ENCODE measurements around the gene TIAM1.
"Not testable (repeated sequence)": the region's sequence is repeated elsewhere in the genome, so short reads cannot be mapped to it uniquely, and the experiment has no call there.

TIAM1 gene

GRCh38 chr21:31255036-31255435 lies 89.0 kb downstream of the TIAM1 start:
- Histone ChIP-seq H3K9ac (ENCODE audit: low read depth, low read length) (no peak overlapping the region), H3K4me1 (ENCODE audit: insufficient read depth, low read length) (peaks cover 22% of the 10 kb centered on the region), H3K9me3 (ENCODE audit: control insufficient read depth, insufficient read depth, low read length) (no peaks in the 10 kb centered on the region), H3K36me3 (ENCODE audit: insufficient read depth, low read length) (no peaks in the 10 kb centered on the region)

- no peak overlapping the region for H3K9ac ChIP-seq (ENCODE audit: low read depth, low read length)
- H3K9me3 ChIP-seq (ENCODE audit: control insufficient read depth, insufficient read depth, low read length): no peaks in the 10 kb centered on the region
- H3K36me3 ChIP-seq (ENCODE audit: insufficient read depth, low read length): no peaks in the 10 kb centered on the region
- H3K4me1 ChIP-seq (ENCODE audit: insufficient read depth, low read length): peaks cover 22% of the 10 kb centered on the region
These were observed 89.9 kb downstream of the TIAM1 start for GRCh38 chr21:31254131-31254530.

- peaks cover 22% of the 10 kb centered on the region for H3K4me1 ChIP-seq (ENCODE audit: insufficient read depth, low read length)
- H3K9ac ChIP-seq (ENCODE audit: low read depth, low read length): no peak overlapping the region
- no peaks in the 10 kb centered on the region for H3K9me3 ChIP-seq (ENCODE audit: control insufficient read depth, insufficient read depth, low read length)
These were observed 90.4 kb downstream of the TIAM1 start for GRCh38 chr21:31253684-31254083.

GRCh38 chr21:31252611-31253010 lies 91.5 kb downstream of the TIAM1 start:
- H3K9ac ChIP-seq (ENCODE audit: low read depth, low read length): no peak overlapping the region
- H3K36me3 ChIP-seq (ENCODE audit: insufficient read depth, low read length): no peaks in the 10 kb centered on the region
- peaks cover 18% of the 10 kb centered on the region; the same call in 1 of the 2 replicates for H3K4me1 ChIP-seq (ENCODE audit: insufficient read depth, low read length)
- H3K9me3 ChIP-seq (ENCODE audit: control insufficient read depth, insufficient read depth, low read length): no peaks in the 10 kb centered on the region

More at GRCh38 chr21:31253684-31254083, 90.4 kb downstream of the TIAM1 start:
- no peaks in the 10 kb centered on the region for H3K36me3 ChIP-seq (ENCODE audit: insufficient read depth, low read length)

GRCh38 chr21:31252091-31252490 lies 92.0 kb downstream of the TIAM1 start:
- Histone ChIP-seq H3K9ac (ENCODE audit: low read depth, low read length) (no peak overlapping the region), H3K36me3 (ENCODE audit: insufficient read depth, low read length) (no peaks in the 10 kb centered on the region), H3K4me1 (ENCODE audit: insufficient read depth, low read length) (peaks cover 18% of the 10 kb centered on the region; the same call in 1 of the 2 replicates), H3K9me3 (ENCODE audit: control insufficient read depth, insufficient read depth, low read length) (no peaks in the 10 kb centered on the region)

GRCh38 chr21:31251686-31252085 lies 92.4 kb downstream of the TIAM1 start:
- Histone ChIP-seq H3K9ac (ENCODE audit: low read depth, low read length) (no peak overlapping the region), H3K36me3 (ENCODE audit: insufficient read depth, low read length) (no peaks in the 10 kb centered on the region), H3K9me3 (ENCODE audit: control insufficient read depth, insufficient read depth, low read length) (no peaks in the 10 kb centered on the region), H3K4me1 (ENCODE audit: insufficient read depth, low read length) (peaks cover 16% of the 10 kb centered on the region; the same call in 1 of the 2 replicates)

- H3K36me3 ChIP-seq (ENCODE audit: insufficient read depth, low read length): peaks cover 8% of the 10 kb centered on the region; the same call in 1 of the 2 replicates
- H3K9ac ChIP-seq (ENCODE audit: low read depth, low read length): no peak overlapping the region
- 0 out of 2 replicates have a peak, but pooled peaks cover 8% of the 10 kb centered on the region for H3K4me1 ChIP-seq (ENCODE audit: insufficient read depth, low read length)
- H3K9me3 ChIP-seq (ENCODE audit: control insufficient read depth, insufficient read depth, low read length): peaks cover 10% of the 10 kb centered on the region; the same call in 1 of the 2 replicates
These were observed 95.5 kb downstream of the TIAM1 start for GRCh38 chr21:31248598-31248997.

- H3K9me3 ChIP-seq (ENCODE audit: control insufficient read depth, insufficient read depth, low read length): peaks cover 29% of the 10 kb centered on the region
- H3K36me3 ChIP-seq (ENCODE audit: insufficient read depth, low read length): peaks cover 17% of the 10 kb centered on the region
- no peak overlapping the region for H3K9ac ChIP-seq (ENCODE audit: low read depth, low read length)
- H3K4me1 ChIP-seq (ENCODE audit: insufficient read depth, low read length): no peaks in the 10 kb centered on the region
These were observed 100.5 kb downstream of the TIAM1 start for GRCh38 chr21:31243611-31244010.

GRCh38 chr21:31236528-31236927 lies 107.5 kb downstream of the TIAM1 start:
- H3K9me3 ChIP-seq (ENCODE audit: control insufficient read depth, insufficient read depth, low read length): peaks cover 12% of the 10 kb centered on the region
- peaks cover 4% of the 10 kb centered on the region; the same call in 1 of the 2 replicates for H3K36me3 ChIP-seq (ENCODE audit: insufficient read depth, low read length)
- H3K9ac ChIP-seq (ENCODE audit: low read depth, low read length): no peak overlapping the region
- H3K4me1 ChIP-seq (ENCODE audit: insufficient read depth, low read length): no peaks in the 10 kb centered on the region

- Histone ChIP-seq H3K4me1 (ENCODE audit: insufficient read depth, low read length) (no peaks in the 10 kb centered on the region), H3K36me3 (ENCODE audit: insufficient read depth, low read length) (no peaks in the 10 kb centered on the region), H3K9ac (ENCODE audit: low read depth, low read length) (no peak overlapping the region), H3K9me3 (ENCODE audit: control insufficient read depth, insufficient read depth, low read length) (peaks cover 6% of the 10 kb centered on the region)
These were observed 108.2 kb downstream of the TIAM1 start for GRCh38 chr21:31235671-31236450.

- no peaks in the 10 kb centered on the region for H3K36me3 ChIP-seq (ENCODE audit: insufficient read depth, low read length)
- no peaks in the 10 kb centered on the region for H3K4me1 ChIP-seq (ENCODE audit: insufficient read depth, low read length)
- no peak overlapping the region for H3K9ac ChIP-seq (ENCODE audit: low read depth, low read length)
- H3K9me3 ChIP-seq (ENCODE audit: control insufficient read depth, insufficient read depth, low read length): no peaks in the 10 kb centered on the region
These were observed 109.1 kb downstream of the TIAM1 start for GRCh38 chr21:31234936-31235335.

GRCh38 chr21:31233711-31234110 lies 110.3 kb downstream of the TIAM1 start:
- Histone ChIP-seq H3K36me3 (ENCODE audit: insufficient read depth, low read length) (no peaks in the 10 kb centered on the region), H3K9me3 (ENCODE audit: control insufficient read depth, insufficient read depth, low read length) (no peaks in the 10 kb centered on the region), H3K4me1 (ENCODE audit: insufficient read depth, low read length) (no peaks in the 10 kb centered on the region), H3K9ac (ENCODE audit: low read depth, low read length) (no peak overlapping the region)

GRCh38 chr21:31232344-31232743 lies 111.7 kb downstream of the TIAM1 start:
- Histone ChIP-seq H3K9ac (ENCODE audit: low read depth, low read length) (no peak overlapping the region), H3K36me3 (ENCODE audit: insufficient read depth, low read length) (no peaks in the 10 kb centered on the region), H3K4me1 (ENCODE audit: insufficient read depth, low read length) (no peaks in the 10 kb centered on the region), H3K9me3 (ENCODE audit: control insufficient read depth, insufficient read depth, low read length) (no peaks in the 10 kb centered on the region)

GRCh38 chr21:31230937-31231336 lies 113.1 kb downstream of the TIAM1 start:
- no peaks in the 10 kb centered on the region for H3K36me3 ChIP-seq (ENCODE audit: insufficient read depth, low read length)
- no peaks in the 10 kb centered on the region for H3K9me3 ChIP-seq (ENCODE audit: control insufficient read depth, insufficient read depth, low read length)

GRCh38 chr21:31228723-31229122 lies 115.3 kb downstream of the TIAM1 start:
- not testable (repeated sequence) for H3K9ac ChIP-seq (ENCODE audit: low read depth, low read length); H3K36me3 ChIP-seq (ENCODE audit: insufficient read depth, low read length); H3K9me3 ChIP-seq (ENCODE audit: control insufficient read depth, insufficient read depth, low read length); H3K4me1 ChIP-seq (ENCODE audit: insufficient read depth, low read length)

More at GRCh38 chr21:31230937-31231336, 113.1 kb downstream of the TIAM1 start:
- Histone ChIP-seq H3K4me1 (ENCODE audit: insufficient read depth, low read length) (no peaks in the 10 kb centered on the region), H3K9ac (ENCODE audit: low read depth, low read length) (no peak overlapping the region)
